SIG-M5 treated with dmso at 0.1 percent for 504 hours (cell line): ENCODE data around the gene FBXO31.
"Not testable (repeated sequence)": the region's sequence is repeated elsewhere in the genome, so short reads cannot be mapped to it uniquely, and the experiment has no call there.

ENCODE experiments used
- DNase-seq: peaks from one replicate; lab custom pipeline; 2025; ENCODE audit not compliant: unreplicated experiment; lab: John Stamatoyannopoulos, UW

FBXO31 gene

DNA sequence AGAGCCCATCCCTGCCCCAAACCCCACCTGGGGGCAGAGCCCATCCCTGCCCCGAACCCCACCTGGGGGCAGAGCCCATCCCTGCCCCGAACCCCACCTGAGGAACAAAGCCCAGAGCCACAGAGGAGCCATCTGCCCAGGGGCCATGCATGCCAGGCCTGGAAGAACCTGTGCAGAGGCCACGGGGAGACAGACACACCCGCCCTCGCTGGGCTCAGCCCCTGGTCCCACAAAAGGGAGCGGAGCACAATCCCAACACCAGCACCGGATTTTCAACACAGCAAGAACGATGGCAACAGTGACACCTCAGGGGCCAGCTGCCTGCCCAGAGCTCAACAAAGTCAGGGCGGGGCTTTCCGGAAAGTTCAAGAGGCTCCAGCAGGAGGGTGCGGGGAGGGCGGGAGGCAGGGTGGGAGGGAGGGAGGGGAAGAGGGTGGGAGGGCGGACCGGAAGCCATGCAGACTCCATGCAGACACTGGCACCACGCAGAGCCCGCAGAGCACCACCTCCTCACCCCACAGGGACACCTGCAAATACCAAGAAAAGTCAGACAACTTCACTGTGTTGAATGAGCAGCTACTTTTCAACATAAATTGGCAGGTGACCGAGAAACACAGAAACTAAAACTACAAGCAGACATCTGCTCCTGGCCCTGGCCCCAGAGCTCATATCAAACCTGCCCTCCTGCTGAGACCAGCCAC is 38.5 kb downstream of the FBXO31 start:
- DNase-seq, result no peak

DNA sequence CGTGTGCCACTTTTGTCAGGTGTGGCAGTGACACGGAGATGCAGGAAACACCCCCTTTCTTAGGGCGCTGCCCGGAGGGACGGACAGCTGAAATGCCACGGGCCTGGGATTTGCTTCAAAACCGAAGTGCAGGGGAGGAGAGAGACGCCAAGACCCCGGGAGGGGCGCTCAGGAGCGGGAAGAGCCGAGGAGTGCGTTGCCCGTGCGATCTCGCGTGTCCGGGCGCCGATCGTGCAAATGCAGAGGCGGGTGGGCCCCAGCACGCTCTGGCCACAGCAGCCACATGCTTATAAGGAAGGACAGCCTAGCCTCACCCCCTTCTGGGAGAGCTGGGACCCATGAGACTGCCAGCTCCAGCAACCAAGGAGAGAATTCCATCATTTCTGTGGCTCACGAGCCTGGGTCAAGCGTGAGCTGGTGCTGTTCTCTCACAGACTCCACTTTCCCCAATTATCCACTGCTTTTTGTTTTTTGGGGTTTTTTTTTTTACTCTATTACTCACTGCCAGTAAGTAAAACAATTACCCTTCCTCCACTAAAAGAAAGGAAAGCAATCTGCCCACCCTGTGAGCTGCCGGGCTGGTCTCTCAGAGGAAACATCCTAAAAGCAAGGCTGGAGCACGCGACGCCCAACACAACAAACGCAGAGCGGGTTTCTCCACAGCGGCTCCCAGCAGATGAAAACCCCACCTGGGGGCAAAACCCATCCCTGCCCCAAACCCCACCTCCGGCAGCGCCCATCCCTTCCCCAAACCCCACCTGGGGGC is 39.2 kb downstream of the FBXO31 start:
- DNase-seq, result no peak

DNA sequence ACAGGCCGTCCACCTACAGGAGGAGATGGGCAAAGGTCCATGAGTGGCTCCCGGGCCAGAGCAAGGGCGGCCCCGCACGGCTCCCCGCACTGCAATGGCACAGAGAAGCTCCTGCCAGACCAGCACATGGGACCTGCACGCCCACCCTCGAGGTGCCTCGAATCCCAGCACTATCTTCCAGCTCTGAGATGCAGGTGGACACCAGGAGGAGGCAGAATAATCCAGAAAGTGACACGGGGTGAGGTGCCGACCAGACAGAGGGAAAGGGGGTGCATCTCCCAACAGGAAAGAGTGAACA is 39.9 kb downstream of the FBXO31 start:
- DNase-seq, result no peak

DNA sequence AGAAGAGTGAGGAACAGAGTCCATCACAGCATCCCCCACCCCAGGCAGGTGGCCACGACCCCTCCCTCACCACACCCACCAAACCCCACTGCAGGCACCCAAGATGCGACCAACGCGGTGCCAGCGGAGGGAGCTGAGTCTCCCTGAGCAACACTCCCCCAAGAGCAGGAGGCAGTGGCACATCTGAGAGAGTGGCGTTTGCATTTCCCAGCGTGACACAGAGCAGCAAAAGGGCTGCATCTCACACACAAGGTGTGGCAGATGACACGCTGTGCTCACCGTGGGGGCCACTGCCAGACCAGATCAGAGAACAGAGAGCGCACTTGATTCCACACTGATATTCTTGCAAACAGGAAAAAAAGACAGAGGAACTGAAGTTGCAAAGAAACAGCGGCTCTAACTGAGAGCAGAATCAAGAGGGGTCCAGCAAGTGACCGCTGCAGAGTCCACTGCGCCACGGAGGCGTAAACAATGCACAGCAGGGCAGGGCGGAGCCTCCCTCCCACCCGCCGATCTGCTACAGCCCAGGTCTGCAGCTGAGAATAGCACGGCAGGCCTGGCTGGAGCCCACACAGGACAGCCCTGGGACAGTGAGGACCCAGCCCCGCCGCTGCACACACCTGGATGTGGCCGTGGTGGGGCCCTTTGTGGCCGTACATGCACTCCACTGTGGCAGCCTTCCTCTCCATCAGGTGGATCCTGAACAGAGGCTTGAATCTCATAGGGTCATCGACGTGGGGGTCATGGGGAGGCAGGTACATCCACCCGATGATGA is 40.4 kb downstream of the FBXO31 start:
- no peak for DNase-seq

DNA sequence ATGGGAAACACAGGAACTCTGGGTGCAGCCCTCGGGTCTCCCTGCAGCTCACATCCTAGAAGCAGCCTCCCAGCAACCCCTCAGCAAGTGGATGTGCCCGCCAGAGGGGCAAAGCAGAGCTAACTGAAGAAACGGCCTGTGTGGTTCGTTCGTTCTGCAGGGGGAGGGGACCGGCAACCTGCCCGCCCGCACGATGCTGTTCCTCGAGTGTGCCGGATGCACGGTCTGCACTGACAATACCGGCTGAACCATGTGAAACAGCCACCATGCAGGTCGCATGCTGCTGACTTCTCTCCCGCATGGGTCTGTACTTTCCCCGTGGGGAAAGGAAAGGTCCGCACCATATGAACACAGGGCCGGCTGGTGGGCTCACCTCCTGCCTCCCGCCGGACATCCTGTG is 41.1 kb downstream of the FBXO31 start:
- DNase-seq, result no peak

DNA sequence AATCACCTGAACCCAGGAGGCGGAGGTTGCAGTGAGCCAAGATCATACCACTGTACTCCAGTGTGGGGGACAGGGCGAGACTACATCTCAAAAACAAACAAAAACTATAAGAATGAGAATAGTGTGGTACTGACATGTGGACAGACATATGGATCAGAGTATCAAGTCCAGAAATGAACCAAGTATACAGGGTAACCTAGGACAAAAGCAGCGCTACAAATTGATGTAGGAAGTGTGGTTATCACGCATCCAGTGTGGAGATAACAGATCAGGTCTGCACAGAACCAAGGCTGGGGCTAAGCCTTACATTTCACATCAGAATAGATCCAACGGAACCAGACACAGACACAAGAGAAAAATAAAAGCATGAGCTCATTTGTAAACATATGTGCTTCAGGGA is 43.4 kb downstream of the FBXO31 start:
- DNase-seq, result no peak

DNA sequence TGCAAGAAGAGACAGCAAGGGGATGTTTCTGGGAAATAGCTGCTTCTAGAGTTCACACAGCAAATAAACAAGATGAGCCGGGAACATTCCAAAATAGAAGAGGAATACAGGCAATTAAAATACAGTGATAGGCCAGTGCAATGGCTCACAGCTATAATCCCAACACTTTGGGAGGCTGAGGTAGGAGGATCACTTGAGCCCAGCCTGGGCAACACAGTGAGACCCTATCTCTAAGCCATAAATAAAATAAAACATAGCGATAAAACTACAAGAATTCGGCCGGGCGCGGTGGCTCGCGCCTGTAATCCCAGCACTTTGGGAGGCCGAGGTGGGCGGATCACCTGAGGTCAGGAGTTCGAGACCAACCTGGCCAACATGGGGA is 43.9 kb downstream of the FBXO31 start:
- not testable (repeated sequence) for DNase-seq

DNA sequence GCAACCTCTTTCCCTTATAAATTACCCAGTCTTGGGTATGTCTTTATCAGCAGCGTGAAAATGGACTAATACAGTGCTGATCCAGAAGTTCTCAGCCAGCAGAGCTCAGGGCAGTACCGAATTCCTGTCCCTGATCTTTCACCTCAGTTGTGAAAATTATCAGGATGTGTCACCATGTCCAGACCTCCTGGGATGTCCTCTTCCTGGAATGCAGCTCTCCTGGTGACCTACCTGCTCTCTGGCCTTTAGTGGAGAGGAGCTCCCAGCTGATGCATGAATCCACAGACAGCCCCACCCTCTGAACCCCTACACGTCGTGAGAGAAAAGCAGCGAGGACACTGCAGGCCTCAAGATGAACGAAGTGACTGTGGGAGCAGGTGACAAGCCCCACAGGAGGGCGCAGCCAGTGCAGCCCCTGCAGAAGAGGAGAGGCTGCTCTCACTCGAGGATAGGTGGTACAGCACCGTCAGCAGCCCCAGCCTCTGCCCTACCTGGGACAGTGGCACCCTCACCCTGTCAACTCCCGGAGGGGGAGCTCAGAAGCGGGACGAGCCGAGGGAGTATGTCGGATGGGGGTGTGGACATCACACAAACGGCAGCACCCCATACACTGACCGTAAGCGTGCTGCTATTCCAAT is 44.4 kb downstream of the FBXO31 start:
- DNase-seq, result no peak

DNA sequence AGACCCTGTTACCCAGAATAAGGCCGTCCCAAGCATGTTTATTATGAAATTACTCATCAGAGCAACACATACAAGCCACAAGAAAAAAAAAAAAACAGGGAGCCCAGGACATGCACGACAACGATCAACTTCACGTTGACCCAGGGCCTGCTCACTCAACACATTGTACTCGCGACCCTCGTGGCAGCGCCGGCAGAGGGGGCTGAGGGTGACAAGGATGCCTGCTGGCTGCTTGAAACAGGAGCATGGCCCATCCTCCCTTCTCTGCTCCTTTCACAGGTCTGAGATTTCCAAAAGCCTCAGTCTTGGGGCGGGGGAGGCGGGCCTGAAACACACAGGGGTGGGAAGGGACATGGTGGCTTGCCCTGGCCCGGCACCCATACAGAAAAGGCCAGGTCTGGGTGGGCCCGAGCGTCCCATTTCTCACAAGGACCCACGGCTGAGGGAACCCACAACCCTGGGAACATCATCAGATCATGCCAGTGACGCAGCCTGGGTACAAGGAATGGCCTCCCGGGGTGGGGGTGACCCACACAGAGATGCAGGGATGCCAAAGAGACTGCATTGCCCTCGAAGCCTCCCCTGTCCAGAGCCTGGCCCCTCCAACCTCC is 45.3 kb downstream of the FBXO31 start:
- DNase-seq, result no peak

DNA sequence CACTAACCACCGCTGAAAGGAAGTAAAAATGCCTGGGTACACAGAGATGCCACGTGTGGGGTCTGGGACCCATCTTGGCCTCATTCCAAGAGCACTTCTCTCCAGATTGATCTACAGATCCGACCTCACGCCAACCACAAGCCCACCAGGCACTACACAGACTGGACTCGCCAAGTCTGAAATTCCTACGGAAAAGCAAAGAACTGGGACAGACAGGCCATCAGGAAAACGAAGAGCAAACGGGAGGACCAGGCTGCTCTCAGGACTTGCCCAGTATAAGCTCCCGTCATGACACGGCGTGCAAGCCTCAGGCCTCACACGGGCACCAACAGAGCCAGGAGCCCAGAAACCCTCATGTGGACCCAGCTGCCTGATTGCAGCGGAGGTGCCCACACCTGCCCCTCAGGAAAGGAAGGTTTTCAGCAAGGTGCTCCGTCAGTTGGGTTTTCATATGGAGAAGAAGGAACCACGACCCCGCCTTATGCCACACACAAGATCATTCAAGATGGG is 46.3 kb downstream of the FBXO31 start:
- no peak for DNase-seq

DNA sequence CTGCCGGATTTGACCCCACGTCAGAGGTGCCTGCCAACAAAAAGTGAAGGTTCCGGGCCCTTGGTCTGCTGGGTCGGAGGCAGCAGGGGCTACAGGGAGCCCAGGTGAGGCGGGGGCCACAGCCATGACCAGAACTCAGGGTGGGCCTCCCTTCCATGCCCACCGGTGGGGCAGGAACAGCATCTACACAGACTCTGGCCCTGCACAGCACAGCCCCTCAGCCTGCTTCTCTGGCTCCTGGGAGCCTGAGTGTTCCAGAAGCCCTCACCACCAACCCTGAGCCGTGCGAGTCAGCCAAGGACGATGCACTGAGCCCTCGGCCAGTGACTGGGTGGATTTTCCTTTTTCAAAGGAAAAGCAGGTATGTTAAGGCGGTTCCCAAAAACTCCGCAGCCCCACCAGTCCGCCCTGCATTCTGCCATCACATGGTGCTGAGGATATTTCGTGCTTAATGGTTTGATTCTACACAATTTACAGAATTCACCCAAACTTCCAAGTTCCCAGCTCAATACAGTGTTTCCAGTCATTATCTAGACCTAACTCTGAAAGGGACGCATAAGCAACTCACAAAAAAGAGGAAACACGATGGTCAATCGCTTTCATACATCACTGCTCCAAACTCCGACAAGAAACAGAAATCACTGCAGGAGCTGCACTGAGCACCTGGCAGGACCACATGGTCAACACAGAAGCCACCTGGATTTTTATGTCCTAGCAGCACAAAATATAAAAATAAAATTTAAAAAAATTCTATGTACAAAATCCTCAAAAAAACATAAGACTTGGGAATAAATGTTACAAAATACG is 46.9 kb downstream of the FBXO31 start:
- no peak for DNase-seq

DNA sequence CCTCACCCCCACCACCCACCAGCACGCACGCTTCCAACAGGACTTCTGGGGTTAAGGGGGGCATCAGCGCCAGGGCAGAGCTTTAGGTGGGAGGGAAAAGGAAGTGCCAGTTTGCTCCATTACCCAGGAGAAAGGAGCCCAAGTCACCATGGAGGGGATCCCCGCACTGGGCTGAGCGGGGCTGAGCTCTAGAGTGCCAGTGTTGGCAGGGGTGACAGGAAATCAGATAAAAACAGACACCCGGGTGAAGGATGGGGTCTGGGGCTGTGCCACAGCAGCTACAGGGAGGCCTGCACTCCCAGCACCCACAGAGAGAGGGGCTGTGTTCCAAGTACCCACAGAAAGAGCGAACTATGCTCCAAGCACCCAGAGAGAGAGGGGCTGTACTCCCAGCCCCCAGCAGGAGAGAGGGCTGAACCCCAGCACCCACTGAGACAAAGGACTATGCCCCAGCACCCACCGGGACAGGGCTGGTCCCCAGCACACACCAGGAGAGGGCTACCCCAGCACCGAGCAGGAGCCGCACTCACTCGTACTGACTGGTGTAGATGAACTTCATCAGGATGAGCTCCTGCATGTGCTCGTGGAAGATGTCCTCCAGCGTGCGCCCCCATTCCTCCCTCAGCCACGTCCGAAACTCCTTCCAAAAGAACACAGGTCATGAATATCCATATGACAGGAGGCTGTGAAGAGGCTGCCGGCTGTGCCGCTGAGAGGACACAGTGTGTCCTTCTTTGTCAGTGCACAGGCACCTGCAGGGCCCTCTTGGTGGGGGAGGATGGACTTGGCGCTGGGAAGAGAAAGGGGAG is 47.7 kb downstream of the FBXO31 start:
- DNase-seq, result no peak

DNA sequence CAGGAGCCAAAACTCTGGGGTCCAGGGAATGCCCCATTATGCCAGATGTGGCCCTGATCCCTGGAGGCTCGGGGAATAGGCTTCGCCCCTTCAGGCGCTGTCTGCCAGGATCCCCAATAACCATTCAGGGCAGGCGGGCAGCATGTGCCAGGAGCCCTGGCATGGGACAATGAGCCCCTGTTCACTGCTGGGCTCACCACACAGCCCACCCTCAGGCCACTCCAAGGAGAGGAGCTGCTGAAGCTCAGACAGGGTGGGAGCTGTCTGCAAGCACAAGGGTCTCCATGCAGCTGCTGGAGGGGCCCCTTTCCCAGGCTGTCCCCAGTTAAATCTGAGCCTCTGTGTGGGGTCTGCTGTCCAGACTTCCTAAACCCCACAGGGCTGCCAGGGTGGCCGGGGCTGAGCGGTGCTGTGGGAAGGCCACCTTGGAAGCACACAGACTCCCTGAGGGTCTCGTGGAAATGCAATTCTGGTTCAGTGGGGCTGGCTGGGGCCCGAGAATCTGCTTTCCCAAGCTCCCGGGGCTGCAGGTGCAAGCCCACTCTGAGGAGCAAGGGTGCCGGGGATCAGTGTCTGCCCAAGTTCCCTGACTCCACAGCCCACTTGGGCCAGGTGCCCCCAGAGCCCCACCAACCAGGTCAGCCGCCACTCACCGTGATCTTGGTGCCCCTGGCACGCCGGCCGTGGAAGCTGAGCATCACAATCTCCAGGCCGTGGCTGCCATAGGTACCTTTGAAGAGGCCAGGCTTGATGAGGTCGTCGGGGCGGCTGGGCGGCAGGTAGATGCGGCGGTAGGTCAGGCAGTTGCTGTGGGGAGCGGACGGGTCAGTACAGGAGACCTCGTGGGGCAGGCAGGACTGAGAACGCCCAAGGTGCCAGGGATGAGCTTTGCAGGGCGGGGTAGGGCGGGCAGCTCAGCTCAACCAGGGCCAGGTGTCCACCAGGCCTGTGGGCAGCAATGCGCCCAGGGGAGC is 48.6 kb downstream of the FBXO31 start:
- DNase-seq, result no peak

DNA sequence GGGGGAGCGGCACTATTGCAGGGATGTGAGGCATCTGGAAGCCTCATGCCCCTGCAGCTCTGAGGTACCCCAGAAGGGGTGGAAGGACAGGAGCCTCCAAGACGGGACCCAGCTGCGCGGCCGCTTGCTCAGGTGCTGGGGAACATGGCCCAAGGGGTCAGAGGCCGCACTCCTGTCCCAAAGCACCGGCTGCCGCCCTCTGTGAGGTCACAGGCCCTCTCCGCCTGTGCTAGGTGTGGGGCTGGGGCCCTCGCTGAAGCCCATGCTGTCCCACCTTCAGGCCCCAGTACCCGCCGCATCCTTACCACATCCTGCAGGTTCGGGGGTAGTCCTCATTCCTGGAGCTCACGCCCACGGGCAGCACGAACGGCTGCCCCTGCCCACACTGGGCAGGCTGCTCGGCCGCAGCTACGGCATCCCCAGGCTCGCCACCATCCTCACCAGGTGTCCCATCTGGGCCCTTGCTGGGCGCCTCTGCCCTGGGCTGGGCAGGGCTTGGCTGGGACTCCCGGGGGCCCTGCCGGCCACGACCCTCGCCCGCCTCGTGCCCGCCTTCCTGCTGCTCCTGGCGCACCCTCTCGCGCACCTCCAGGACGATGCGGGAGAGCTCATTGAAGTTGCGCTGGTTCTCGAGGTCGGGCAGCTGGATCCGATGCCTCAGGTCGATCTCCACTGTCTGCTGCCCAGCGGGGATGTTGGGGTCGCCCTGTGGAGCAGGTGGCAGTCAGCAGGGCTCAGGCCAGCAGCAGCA is 49.8 kb downstream of the FBXO31 start:
- DNase-seq, result no peak

DNA sequence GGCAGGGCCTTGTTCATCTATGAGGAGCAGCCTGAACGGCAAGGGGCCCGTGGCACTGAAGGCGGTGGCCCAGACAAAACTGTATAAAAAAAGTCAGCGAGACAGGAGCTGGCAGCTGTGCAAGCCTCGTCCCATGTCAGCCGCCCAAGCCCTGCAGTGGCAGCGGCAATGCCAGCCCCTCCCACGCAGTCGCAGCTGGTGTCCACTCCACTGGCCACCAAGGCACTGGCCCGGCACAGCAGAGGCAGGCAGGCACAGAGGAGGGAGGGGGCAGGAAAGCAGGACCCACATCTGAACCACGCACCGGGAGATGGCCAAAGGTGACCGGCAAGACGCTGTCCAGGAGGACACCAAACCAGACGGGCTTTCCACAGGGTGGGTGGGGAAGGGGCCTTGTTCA is 50.5 kb downstream of the FBXO31 start:
- no peak for DNase-seq

DNA sequence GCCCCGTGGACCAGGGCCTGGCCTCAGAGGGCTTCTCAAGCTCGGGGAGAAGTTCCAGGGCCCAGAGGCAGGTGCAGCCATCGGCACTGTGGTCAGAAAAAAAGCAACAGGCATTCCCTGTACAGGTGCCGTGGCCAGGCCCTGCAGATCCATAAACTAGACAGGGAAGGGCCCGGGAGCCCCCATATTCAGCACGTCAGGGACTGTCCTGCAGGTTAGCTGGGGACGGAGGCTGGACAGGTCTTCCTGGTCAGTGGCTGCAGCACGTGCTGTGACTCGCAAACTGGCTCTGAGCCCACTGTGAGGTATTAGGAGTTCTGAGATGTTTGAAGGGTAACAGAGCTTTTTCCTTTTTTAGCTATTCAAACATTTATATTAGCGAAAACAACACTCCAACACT is 51.4 kb downstream of the FBXO31 start:
- DNase-seq, result no peak

DNA sequence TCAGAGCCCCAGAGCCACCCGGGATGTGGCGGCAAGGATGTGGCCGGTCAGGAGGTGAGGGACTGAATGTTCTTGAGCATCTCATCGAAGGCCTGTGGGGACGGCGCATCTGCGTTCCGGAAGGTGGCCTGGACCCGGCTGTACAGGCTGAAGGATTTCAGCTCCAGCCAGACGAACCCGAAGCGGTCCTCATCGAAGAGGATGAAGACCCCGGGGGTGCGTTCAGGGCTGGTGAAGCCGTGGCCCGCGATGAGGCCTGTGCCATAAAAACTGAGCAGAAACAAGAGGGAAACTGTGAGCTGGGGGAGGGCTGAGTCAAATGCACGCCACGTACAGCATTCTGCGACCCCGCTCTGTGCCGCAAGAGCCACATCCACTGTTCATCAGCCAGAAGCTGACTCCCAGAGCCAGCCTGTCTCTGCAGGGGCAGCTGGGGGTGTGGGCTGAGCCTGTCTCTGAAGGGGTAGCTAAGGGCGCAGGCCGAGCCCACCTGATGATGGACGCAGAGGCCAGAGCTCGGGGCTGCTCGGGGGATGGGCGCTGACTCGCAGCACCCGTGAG is 52.3 kb downstream of the FBXO31 start:
- no peak for DNase-seq
